Fibroblast of the aortic adventitia (primary cell): ENCODE results near the gene SUPT4H1. TPM values are rescaled to one million over a fixed set of nuclear protein-coding genes. Genes with fewer than 3 reads are reported as not detected.
"Not testable (repeated sequence)": the region's sequence is repeated elsewhere in the genome, so short reads cannot be mapped to it uniquely, and the experiment has no call there.

Experiments
- DNase-seq: peaks from one replicate; pipeline ENCODE4 v3.0.0-alpha.2; 2010; ENCODE audit warnings: low read depth
- H3K4me3 ChIP-seq: 2 replicates; pipeline ENCODE4 v1.5.1; 2011; ENCODE audit warnings: low read depth, mild to moderate bottlenecking, control low read depth, low read length, moderate library complexity
- CTCF ChIP-seq: IDR thresholded peaks from 2 replicates; pipeline ENCODE4 v1.5.1; 2011; ENCODE audit warnings: mild to moderate bottlenecking, low read length, control low read depth, inconsistent platforms; ENCODE audit not compliant: insufficient read depth
- total RNA-seq: library from RNA; depleted of rRNA; stranded (reverse); fragments of >200 nt; gene quantifications from 2 replicates; pipeline ENCODE4 v1.2.3, GENCODE V29; 2012; ENCODE audit warnings: low replicate concordance

Gene SUPT4H1
- total RNA-seq, 1 donor = 34.9 TPM

- H3K4me3 ChIP-seq = no peak overlapping the region
- TF ChIP-seq CTCF = no peak
- no peak for DNase-seq
These were observed 4.0 kb downstream of the SUPT4H1 start for GRCh38 chr17:58348038-58348437.

GRCh38 chr17:58345500-58345899, 6.5 kb downstream of the SUPT4H1 start:
- DNase-seq = no peak
- no peak overlapping the region for H3K4me3 ChIP-seq
- no peak for TF ChIP-seq CTCF

GRCh38 chr17:58344791-58345157, 7.2 kb downstream of the SUPT4H1 start:
- no peak overlapping the region for H3K4me3 ChIP-seq
- TF ChIP-seq CTCF = no peak

GRCh38 chr17:58344047-58344790, 7.8 kb downstream of the SUPT4H1 start:
- H3K4me3 ChIP-seq = no peak overlapping the region
- TF ChIP-seq CTCF = no peak
- DNase-seq = no peak

More at GRCh38 chr17:58344791-58345157, 7.2 kb downstream of the SUPT4H1 start:
- DNase-seq = no peak

GRCh38 chr17:58343131-58343530, 8.9 kb downstream of the SUPT4H1 start:
- TF ChIP-seq CTCF = no peak
- no peak overlapping the region for H3K4me3 ChIP-seq
- no peak for DNase-seq

- DNase-seq = no peak
- TF ChIP-seq CTCF = no peak
These were observed 10.0 kb downstream of the SUPT4H1 start for GRCh38 chr17:58341861-58342475.

GRCh38 chr17:58341136-58341860, 10.7 kb downstream of the SUPT4H1 start:
- not testable (repeated sequence) for DNase-seq

More at GRCh38 chr17:58341861-58342475, 10.0 kb downstream of the SUPT4H1 start:
- no peak overlapping the region for H3K4me3 ChIP-seq

More at GRCh38 chr17:58341136-58341860, 10.7 kb downstream of the SUPT4H1 start:
- H3K4me3 ChIP-seq = not testable (repeated sequence)
